Ammon's horn (tissue), 1 donor: ENCODE measurements around the gene C1QTNF8.

Source experiments
- DNase-seq: peaks from one replicate; pipeline ENCODE4 v3.0.0-alpha.2; 2016; ENCODE audit warnings: low spot score

C1QTNF8 gene

GRCh38 chr16:1108299-1109252 is 12.5 kb upstream of the C1QTNF8 start:
- DNase-seq: peak; percentile 69

GRCh38 chr16:1107731-1108130 is 11.7 kb upstream of the C1QTNF8 start:
- no peak for DNase-seq

- no peak for DNase-seq
Measured at GRCh38 chr16:1107141-1107540, 11.1 kb upstream of the C1QTNF8 start.

- no peak for DNase-seq
Measured at GRCh38 chr16:1106659-1107058, 10.6 kb upstream of the C1QTNF8 start.

- peak; percentile 79 for DNase-seq
Measured at GRCh38 chr16:1105888-1106620, 10.0 kb upstream of the C1QTNF8 start.

GRCh38 chr16:1103636-1103980 is 7.6 kb upstream of the C1QTNF8 start:
- DNase-seq: no peak

GRCh38 chr16:1102921-1103635 is 7.0 kb upstream of the C1QTNF8 start:
- DNase-seq: peak; percentile 21

GRCh38 chr16:1102333-1102700 is 6.3 kb upstream of the C1QTNF8 start:
- DNase-seq: no peak

GRCh38 chr16:1101573-1102332 is 5.7 kb upstream of the C1QTNF8 start:
- no peak for DNase-seq

- no peak for DNase-seq
Measured at GRCh38 chr16:1101133-1101532, 5.1 kb upstream of the C1QTNF8 start.

- DNase-seq: no peak
Measured at GRCh38 chr16:1100084-1100800, 4.2 kb upstream of the C1QTNF8 start.

- no peak for DNase-seq
Measured at GRCh38 chr16:1099189-1100083, 3.4 kb upstream of the C1QTNF8 start.

GRCh38 chr16:1098266-1098991 is 2.4 kb upstream of the C1QTNF8 start:
- no peak for DNase-seq

- no peak for DNase-seq
Measured at GRCh38 chr16:1097800-1098199, 1.8 kb upstream of the C1QTNF8 start.

GRCh38 chr16:1097156-1097555 is 1.1 kb upstream of the C1QTNF8 start:
- no peak for DNase-seq

- no peak for DNase-seq
Measured at GRCh38 chr16:1095450-1096168, 435 bp downstream of the C1QTNF8 start.

GRCh38 chr16:1094601-1095449 is 1.2 kb downstream of the C1QTNF8 start:
- DNase-seq: no peak

GRCh38 chr16:1094124-1094479 is 1.9 kb downstream of the C1QTNF8 start:
- no peak for DNase-seq
